GM03348 (cell line): ENCODE results near the gene ASPHD1.
A peak's percentile ranks its signal among the peaks of the same experiment; 100 is the strongest.
"Not testable (repeated sequence)": the region's sequence is repeated elsewhere in the genome, so short reads cannot be mapped to it uniquely, and the experiment has no call there.

Source experiments
- DNase-seq: peaks from one replicate; pipeline ENCODE4 v3.0.0; 2012; ENCODE audit warnings: low spot score

The ASPHD1 gene

DNA sequence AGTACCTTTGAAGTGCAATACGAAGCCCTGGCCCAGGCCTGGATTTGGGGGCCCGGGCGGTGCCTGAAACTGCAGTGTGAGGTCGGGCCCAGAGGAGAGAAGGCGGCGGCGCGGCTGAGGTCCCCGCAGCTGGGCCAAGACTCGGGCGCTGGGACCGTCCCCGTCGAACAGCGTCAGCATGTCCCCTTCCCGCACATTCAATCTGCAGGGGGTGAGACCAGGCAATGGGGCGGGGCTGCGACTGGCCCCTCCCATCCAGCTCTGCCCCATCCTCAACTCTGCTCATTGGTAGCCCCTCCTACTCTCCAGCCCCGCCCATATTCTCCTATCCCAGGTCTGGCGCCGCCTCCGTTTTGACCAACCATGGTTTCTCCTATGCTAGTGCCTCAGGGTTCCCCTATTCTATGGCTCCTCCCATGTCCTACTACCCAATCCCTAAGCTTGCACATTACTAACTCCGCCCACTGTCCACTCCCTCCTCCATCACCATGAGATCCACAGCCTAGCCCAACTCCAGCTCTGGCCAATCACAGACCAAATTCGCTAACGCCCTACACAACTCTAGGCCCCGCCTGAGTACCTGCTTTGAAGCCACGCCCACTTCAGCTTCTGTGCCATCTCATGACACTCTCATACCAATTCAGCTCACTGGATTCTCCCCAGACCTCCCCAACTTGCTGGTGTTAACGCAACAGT is 22.9 kb upstream of the ASPHD1 start:
- DNase-seq: peak; percentile 38

DNA sequence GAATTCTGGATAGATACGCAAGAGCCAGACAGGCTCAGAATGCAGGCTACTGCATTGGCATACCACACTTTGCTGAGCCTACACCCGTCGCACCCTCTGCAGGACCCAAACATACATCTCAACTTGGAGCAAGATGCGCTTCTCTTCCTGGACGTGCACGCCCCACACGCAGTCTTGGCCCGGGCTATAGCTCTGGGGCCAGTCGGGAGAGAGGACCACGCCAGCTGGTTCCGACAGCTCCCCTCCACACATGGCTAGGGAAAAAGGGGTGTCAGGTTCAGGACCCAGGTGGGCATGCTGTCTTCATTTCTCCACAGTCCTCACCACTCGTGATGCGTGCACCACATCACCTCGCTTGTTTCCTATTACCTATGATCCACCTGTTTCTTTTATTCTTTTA is 22.1 kb upstream of the ASPHD1 start:
- no peak for DNase-seq

DNA sequence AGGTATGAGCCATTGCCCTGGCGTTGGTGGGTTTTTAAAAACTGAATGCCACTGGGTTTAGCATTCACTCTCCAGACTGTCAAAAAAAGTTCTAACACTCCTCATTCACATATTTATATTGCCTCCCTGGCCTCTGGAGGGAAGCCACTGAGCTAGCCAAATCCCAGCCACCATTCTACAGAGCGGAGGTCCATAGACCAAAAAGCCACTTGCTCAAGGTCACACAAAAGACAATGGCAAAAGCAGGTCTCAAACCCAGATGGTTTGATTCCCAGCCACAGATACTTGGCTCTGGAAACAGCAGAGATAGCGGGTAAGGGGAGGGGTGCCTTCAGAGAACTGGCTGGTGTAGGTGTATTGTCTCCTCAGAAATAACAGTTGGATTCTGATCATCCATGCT is 19.2 kb upstream of the ASPHD1 start:
- no peak for DNase-seq

DNA sequence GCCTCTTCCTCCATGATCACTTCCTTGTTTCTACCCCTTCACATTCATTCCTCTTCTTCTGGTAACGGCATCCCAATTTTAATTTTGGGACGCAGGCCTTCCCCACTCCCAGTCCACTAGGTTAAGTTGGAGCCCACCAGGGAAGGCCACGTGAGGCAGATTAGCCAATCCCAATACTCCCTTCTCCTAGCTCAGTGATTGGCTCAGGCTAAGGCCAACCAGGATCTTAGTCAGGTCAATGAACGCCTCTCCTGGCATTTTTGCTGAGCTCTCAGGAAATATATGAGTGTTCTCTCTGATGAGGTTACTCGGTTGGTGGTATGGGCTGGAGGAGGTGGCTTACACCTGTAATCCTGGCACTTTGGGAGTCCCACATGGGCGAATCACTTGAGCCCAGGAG is 16.3 kb upstream of the ASPHD1 start:
- no peak for DNase-seq

DNA sequence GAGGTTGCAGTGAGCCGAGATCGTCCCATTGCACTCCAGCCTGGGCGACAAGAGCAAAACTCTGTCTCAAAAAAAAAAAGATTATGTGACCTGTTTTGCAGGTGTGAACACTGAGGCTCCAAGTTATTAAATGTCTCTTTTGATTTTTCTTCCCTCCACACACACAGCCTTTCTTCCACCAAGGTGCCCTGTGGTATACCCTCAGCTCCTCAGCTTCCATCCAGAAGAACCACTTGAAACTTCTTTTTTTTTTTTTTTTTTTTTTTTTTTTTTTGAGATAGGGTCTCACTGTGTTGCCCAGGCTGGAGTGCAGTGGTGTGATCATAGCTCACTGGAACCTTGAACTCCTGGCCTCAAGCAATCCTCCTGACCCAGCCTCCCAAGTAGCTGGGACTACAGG is 10.9 kb upstream of the ASPHD1 start:
- not testable (repeated sequence) for DNase-seq

DNA sequence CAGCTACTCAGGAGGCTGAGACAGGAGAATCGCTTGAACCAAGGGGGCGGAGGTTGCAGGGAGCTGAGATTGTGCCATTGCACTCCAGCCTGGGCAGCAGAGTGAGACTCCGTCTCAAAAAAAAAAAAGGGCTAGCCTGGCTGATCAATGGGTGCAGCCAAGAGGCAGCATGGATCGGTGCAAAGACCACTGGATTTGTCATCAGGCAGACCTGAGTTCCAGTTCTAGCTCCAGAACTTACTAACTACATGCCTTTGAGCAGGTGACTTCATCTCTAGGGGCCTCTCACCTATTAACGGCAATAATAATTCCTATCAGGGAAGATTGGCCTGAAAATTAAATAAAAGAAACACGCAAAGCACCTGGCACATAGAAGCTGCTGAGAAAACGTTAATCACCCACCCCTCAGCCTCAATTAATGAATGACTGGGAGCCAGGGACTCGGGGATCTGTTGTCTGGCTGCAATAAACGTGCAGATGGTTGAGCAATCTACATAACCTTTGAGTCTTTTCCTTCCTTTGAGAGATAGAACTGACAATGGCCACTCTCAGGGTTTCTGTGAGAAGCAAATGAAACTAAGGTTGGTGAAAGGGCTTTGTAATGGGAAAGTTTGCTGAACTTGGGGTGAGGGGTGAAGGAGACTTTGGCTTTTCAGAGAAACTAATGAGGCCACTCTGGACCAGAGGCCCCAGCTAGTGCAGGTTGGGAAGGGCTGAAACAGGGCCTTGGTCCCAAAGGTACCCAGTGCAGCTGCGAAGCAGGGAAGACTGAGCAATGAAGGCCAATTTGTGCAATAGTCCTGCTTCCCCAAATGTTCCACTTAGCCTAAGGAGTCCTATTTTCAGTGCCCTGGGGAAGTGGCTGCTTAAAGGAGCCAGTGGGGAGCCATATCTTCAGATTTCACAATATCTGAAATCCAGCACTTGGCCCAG is 8.5 kb upstream of the ASPHD1 start:
- no peak for DNase-seq

DNA sequence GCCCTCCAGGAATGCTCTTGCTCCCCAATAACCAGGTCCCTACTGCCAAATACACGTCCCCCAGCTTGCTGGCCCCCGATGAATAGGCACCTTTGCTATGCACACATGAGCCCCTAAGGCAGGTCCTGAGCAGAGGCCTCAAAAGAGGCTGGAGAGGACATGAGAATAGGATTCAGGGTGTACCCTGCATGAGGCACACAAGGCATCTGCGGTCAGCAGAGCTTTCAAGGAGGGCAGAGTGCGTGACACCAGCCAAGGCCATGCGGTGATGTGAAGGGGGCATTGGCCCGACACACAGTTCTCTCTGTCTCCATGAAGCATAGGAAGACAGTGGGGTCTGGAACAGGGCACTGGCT is 7.9 kb upstream of the ASPHD1 start:
- DNase-seq: no peak

DNA sequence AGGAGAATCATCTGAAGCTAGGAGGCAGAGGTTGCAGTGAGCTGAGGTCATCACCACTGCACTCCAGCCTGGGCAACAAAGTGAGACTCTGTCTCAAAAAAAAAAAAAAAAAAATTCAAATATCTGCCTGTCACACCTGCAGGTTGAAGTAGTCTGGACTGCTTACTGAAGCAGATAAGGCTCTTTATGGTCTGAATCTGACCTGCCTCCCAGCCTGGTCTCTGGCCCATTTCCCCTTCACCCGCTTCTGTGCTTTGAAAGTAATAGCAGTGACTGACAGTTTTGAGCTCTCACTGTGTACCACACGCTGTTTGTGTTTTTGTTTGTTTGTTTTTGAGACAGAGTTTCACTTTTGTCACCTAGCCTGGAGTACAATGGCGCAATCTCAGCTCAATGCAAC is 6.7 kb upstream of the ASPHD1 start:
- no peak for DNase-seq

DNA sequence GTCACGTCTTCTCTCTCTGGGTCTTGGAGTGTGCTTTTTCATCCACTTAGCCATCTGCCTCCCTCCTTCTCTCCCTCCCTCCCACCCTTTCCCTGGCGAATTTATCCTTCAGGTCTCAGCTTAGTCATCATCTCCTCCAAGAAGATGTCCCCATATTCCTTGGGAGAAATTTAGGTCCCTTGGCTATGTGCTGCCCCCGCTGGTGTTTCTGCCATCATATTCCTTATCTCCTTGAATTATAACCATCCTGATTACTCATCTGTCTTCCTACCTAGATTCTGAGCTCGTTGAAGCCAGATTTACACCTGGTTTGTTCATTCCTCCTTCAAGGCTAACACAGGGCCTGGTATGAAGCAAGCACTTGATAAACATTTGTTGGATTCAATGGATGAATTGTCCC is 5.9 kb upstream of the ASPHD1 start:
- no peak for DNase-seq

DNA sequence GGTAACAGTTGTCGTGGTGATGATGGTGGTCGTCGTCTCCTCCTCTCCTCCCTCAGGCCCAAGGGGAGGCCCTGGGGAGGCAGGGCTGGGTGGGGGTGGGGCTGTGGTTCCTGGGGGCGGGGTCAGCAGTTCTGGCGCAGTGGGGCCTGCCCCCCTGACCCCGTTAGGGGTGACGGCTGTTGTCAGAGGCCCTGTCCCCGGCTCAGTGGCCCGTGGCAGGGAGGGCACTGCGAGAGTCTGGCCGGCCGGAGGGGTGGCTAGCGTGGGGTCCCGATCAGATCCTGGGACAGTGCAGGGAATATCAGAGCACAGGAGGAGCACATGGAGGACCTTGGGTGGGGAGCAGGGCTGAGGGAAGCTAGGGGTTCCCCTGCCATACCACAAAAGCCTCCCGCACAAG is 3.4 kb upstream of the ASPHD1 start:
- no peak for DNase-seq

DNA sequence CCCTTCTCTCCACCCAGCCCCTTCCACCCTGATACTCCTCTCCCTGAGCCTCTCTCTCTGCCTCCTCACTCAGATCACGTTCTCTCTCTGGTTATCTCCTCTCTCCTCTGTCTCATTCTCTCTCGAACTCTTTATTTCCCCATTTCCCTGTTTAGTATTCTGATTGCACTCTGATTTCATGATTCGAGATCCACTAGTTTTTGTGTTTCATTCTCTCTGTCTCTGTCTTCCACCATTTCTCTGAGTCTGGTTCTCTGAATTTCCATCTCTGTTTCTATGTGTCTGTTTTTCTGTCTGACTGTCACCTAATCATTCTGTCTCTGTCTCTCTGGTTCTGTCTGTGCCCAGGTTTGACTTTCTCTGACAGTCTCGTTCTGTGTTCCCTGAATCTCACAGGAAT is 3.0 kb upstream of the ASPHD1 start:
- DNase-seq: no peak

DNA sequence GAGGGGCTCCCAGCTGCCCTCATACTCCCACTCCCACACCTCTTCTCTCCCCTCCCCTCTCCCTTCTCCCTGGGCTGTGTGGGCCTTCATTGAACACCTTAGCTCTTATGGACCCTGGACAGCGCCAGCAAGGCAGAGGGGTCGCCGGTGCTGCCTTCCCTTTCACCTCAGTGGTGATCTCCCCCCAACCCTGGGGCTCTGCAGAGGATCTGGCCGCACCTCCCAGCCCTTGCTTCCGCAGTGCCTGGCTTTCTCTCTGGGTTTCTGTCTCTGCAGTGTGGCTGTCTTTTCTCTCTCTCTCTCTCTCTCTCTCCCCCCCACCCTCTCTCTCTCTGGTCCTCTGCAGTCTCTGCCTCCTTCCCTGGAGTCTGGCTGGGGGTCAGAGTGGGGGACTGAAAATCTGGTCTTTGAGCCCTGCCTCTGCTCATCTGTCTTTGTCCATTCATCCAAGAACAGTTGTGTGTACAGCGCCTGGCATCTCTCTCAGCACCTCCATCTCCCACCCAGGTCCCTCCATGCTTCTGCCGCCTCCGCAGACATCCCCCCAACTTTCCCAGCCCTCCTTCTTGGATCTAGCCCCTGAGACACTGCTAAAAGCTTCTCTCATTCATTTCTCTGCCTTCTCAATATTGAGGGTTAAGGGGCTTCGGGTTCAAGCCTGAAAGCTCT is 2.0 kb upstream of the ASPHD1 start:
- no peak for DNase-seq

DNA sequence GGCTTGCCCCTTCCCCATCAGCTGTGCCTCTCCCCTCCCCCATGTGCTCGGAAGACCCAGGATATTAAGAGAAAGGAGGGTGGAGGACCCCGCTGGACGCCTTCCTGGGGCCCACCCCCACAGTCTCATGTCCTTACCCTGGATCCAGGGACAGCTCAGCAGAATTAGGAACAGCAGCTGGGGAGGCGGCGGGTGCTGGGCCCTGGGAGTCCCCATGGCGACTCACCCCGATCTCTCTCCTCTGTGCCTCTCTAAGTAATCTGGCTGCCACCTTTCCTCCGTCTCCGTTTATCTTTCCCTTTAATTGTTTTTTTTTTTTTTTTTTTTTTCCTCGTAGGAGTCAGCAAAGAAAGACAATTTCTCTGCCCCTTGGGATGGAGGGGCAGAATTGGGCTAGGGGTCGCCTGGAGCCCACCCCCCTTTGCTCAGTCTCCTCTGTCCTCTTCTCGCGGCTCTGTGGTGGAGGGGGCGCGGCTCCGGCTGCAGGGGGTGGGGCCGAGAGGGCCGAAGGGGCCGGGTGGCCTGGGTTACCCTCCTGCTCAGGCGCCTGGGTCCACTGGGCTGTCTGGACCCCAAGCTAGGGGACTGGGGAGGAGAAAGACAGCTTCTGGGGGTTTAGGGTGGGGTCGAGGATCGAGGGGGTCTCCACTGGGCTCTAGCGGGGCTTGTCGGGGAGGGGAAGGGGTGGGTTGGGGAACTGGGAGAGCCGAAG is 1.3 kb upstream of the ASPHD1 start:
- DNase-seq: peak; percentile 38

DNA sequence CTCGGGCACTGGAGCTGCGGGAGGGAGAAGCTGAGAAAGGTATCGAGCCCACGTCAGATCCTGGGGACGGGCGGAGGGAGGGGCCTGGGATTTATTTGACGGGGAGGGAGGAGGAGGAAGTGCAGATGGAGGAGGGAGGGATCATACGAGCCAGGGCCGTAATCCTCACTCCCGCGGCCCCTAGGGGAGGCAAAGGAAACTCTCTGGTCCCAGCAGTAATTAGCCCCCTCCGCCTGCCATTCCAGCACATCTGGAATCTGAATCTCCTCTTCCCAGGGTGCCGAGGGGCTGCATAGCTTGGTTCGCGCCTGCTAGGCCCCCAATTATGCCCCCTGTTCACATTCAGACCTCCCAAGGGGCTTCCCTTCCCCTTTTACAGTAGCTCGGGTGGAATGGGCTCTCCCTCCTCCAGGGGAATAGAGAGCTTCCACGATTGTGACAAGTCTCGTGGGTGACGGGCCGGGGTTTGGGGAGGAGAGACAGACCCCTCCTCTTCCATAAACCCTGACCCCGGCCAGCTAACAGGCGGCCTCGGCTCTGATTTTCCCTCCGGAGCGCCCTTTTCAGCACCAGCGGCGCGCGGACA is 679 bp upstream of the ASPHD1 start, which contains the start of gene SEZ6L2:
Gene SEZ6L2 (minus strand): TSS at position 35 of the 586 bp plus-strand sequence. CDS start 531 bp downstream, outside the sequence.
- peak; percentile 77 for DNase-seq

DNA sequence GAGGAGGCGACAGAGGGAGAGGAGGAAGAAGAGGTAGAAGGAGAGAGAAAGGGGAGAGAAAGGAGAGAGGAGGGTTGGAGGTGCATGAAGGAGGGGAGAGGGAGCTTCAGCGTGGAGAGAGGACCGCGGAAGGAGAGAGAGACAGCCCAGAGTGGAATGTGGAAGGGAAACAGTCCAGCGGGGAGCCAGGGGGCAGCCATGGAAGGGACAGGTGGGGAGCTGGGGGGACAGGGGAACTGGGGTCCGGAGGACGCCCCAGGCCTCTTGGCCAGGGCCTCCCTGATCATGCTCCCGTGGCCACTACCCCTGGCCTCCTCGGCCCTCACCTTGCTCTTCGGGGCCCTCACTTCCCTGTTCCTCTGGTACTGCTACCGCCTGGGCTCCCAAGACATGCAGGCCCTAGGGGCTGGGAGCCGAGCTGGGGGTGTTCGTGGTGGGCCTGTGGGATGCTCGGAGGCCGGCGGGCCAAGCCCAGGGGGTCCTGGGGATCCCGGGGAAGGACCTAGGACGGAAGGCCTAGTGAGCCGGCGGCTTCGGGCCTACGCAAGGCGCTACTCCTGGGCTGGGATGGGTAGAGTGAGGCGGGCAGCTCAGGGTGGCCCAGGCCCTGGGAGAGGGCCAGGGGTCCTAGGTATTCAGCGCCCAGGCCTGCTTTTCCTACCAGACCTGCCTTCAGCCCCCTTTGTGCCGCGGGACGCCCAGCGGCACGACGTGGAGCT is 759 bp downstream of the ASPHD1 start:
- DNase-seq: no peak

DNA sequence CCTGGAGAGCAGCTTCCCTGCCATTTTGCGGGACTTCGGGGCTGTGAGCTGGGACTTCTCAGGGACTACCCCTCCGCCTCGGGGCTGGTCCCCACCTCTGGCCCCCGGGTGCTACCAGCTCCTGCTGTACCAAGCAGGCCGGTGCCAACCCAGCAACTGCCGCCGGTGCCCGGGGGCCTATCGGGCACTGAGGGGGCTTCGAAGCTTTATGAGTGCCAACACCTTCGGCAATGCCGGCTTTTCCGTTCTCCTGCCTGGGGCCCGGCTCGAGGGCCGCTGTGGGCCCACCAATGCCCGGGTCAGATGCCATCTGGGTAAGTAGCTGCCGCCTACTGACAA is 1.3 kb downstream of the ASPHD1 start:
- DNase-seq: no peak

DNA sequence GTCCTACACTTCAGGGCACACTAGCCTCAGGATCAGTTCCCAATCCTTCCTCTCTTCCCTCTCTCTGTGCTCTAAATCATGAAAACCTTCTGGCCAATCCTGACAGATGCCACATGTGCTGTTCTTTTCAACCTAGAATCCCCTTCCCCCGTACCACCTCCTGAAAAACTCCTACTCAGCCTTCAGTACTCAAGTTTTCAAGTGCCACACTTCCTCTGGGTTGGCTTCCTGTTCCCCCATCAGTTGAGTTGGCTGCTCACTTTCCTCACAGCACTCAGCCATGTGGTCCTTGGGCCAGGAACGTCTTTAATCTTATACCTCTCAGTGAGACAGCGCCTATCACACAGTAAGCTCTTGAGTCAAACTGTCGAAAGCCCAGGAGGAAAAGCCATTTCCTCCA is 3.3 kb downstream of the ASPHD1 start:
- DNase-seq: no peak

DNA sequence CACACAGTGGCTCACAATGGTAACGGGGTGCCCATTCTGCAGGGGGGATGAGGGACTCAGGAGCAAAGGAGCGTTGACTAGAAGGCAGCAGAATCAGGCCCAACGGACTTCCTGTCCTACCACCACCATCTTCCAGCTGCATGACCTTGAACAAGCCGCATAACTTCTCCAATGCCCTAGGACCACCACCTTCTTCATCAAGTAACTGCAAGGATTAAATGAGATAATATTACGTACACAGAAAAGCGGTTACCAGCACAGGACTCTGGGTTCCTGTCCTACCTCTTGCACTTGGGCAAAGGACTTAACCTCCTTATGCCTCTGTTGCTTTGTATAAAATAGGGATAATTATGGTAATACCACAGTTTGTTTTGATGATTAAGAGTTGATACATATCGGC is 4.7 kb downstream of the ASPHD1 start:
- DNase-seq: no peak

DNA sequence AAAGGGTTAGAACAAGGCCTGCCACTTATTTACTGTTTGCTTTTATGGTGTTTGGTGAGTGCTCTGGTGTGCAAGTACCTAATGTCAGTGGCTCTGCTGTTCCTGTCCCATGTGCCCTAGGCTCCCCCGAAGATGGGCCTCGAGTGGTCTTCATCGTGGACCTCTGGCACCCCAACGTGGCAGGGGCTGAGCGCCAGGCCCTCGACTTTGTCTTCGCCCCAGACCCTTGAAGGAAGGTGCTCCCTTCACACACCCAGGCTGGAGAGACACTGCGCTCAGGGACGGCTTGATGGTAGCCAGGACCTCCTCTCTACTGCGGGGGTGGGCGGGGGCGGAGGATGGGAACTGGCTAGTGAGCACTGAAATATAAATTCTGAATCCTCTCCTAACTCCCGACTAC is 5.4 kb downstream of the ASPHD1 start:
- no peak for DNase-seq

DNA sequence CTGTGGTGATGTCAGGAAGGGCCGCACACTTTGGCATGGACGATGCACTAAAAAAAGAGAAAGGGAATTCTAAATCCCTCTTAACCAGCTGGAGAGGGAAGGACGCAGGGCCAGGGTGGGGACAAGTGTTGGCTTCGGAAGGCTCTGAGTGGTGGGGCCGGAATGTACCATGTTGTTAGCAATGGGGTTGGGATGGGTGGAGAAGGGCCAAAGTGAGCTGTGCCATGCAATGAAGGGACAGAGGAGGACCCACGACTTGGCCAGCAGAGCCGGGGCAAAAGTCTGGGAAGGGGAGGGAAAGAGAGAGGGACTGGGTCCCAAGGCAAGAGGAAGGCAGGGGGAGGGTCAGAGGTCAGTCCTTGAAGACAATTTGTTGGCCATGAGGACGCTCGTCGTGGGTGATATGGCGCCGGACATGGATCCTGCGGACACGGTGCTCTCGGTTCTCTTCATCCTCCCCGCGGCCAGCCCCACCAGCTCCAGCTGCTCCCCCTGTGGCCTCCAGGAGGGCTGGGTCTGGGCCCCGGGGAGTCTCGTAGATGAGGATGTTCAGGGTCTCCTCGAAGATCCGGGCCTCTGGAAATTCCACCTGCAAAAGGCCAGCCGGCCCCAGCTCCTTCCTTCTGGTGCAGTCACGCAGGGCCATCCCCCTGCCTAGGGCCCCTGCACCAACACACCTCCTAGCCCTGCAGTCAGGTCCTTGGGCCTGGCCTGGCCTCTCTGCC is 6.4 kb downstream of the ASPHD1 start:
- no peak for DNase-seq

DNA sequence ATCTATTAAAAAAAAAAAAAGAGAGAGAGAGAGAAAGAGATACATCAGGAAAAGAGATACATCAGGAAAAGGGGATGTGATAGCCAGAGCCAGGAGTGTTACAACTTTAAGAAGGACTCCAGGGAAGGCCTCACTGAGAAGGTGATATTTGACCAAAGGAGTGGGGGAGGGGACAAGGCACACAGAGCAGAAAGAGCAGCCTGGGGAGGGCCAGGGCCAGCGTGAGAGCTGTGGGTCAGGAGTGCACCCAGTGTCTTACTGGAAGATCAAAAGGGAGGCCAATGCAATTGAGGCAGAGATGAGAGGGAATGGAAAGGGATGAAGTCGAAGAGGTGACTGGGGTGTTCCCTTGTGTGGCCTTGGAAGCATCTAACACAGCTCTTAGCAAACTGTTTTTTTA is 7.7 kb downstream of the ASPHD1 start:
- no peak for DNase-seq
